Smooth muscle cell (in vitro differentiated cells): ENCODE results near the gene CCDC85B. TPM values are rescaled to one million over a fixed set of nuclear protein-coding genes. Genes with fewer than 3 reads are reported as not detected.

Experiments
- DNase-seq: peaks from one replicate; lab custom pipeline; 2025; ENCODE audit not compliant: unreplicated experiment; lab: John Stamatoyannopoulos, UW
- H2AFZ ChIP-seq: fragments of 200-600 bp; sonication (generic); 2 replicates; pipeline ENCODE4 v1.6.0; 2016; ENCODE audit warnings: antibody characterized with exemption, low read depth, mild to moderate bottlenecking
- H3F3A ChIP-seq: fragments of 200-600 bp; sonication (generic); 2 replicates; pipeline ENCODE4 v1.6.0; 2017; ENCODE audit warnings: antibody characterized with exemption, low read depth
- H3K27ac ChIP-seq: fragments of 200-600 bp; sonication (generic); 2 replicates; pipeline ENCODE4 v1.5.1; 2016; ENCODE audit warnings: low read depth, mild to moderate bottlenecking
- H3K27me3 ChIP-seq: fragments of 200-600 bp; sonication (generic); 2 replicates; pipeline ENCODE4 v1.6.1; 2016; ENCODE audit warnings: low read depth, mild to moderate bottlenecking
- H3K36me3 ChIP-seq: fragments of 200-600 bp; sonication (generic); 2 replicates; pipeline ENCODE4 v1.5.1; 2016; ENCODE audit warnings: low read depth
- H3K4me1 ChIP-seq: fragments of 200-600 bp; sonication (generic); 2 replicates; pipeline ENCODE4 v1.5.1; 2016; ENCODE audit warnings: low read depth
- H3K4me2 ChIP-seq: fragments of 200-600 bp; sonication (generic); 2 replicates; pipeline ENCODE4 v1.6.0; 2016; ENCODE audit warnings: mild to moderate bottlenecking
- H3K4me3 ChIP-seq: fragments of 200-600 bp; sonication (generic); 2 replicates; pipeline ENCODE4 v1.5.1; 2016; ENCODE audit warnings: mild to moderate bottlenecking
- H3K79me2 ChIP-seq: fragments of 200-600 bp; sonication (generic); 2 replicates; pipeline ENCODE4 v1.6.0; 2016; ENCODE audit warnings: low read depth, mild to moderate bottlenecking
- H3K9ac ChIP-seq: fragments of 200-600 bp; sonication (generic); 2 replicates; pipeline ENCODE4 v1.6.0; 2016; ENCODE audit warnings: low read depth
- H3K9me3 ChIP-seq: fragments of 200-600 bp; sonication (generic); replicated peaks from 2 replicates; pipeline ENCODE4 v1.5.1; 2016; ENCODE audit warnings: low read depth
- H4K20me1 ChIP-seq: fragments of 200-600 bp; sonication (generic); 2 replicates; pipeline ENCODE4 v1.6.0; 2016; ENCODE audit warnings: low read depth
- CTCF ChIP-seq: fragments of 200-600 bp; sonication (generic); IDR thresholded peaks from 2 replicates; pipeline ENCODE4 v1.5.1; 2017; ENCODE audit warnings: borderline replicate concordance, mild to moderate bottlenecking, antibody characterized with exemption; ENCODE audit not compliant: insufficient read depth, poor library complexity, severe bottlenecking
- WGBS: methylation state at CpG from one replicate; pipeline ENCODE4 v1.1.7; 2016; ENCODE audit warnings: low lambda C conversion rate; 5-methylcytosine and 5-hydroxymethylcytosine counted together
- polyA plus RNA-seq: library from polyadenylated mRNA; unstranded; fragments of >200 nt; fragmentation: Nextera tagmentation; extraction: Ambion mirVana; gene quantifications from 2 replicates; pipeline ENCODE4 v1.2.1, GENCODE V29; 2016
- total RNA-seq: library from RNA; depleted of rRNA; stranded (reverse); fragments of >200 nt; gene quantifications from 2 replicates; pipeline ENCODE4 v1.2.3, GENCODE V29; 2014

CCDC85B gene
- total and polyA plus RNA-seq, 2 experiments from 2014 or later = 19.5 to 55.7 TPM

GRCh38 chr11:65898656-65899355 lies 8.3 kb downstream of the CCDC85B start:
- WGBS = 28% methylated on average over 22 of the region's 28 CpGs
- H3K4me2 ChIP-seq = peak overlapping the region; percentile 99
- H2AFZ ChIP-seq = no peak overlapping the region
- peaks cover 45% of the 10 kb centered on the region for H4K20me1 ChIP-seq
- no peaks in the 10 kb centered on the region for H3K9me3 ChIP-seq
- no peak for TF ChIP-seq CTCF
- peaks cover 25% of the 10 kb centered on the region for H3K4me1 ChIP-seq
- H3K36me3 ChIP-seq = no peaks in the 10 kb centered on the region
- H3K27ac ChIP-seq = peak overlapping the region; percentile 82
- peak overlapping the region; percentile 99 for H3K9ac ChIP-seq
- no peaks in the 10 kb centered on the region for H3K27me3 ChIP-seq
- DNase-seq = no peak
- H3K4me3 ChIP-seq = peak overlapping the region; percentile 89
- H3F3A ChIP-seq = peaks cover 26% of the 10 kb centered on the region
- peaks cover 54% of the 10 kb centered on the region for H3K79me2 ChIP-seq

GRCh38 chr11:65899356-65900124 lies 9.1 kb downstream of the CCDC85B start:
- peak; percentile 44 for DNase-seq
- H3K36me3 ChIP-seq = no peaks in the 10 kb centered on the region
- peaks cover 26% of the 10 kb centered on the region for H3F3A ChIP-seq
- peak; percentile 4 for TF ChIP-seq CTCF
- H3K9me3 ChIP-seq = no peaks in the 10 kb centered on the region
- H3K4me2 ChIP-seq = peak overlapping the region; percentile 99
- H3K9ac ChIP-seq = peak overlapping the region; percentile 99
- peaks cover 41% of the 10 kb centered on the region for H4K20me1 ChIP-seq
- peak overlapping the region; percentile 89 for H3K4me3 ChIP-seq
- no peak overlapping the region for H2AFZ ChIP-seq
- H3K27ac ChIP-seq = peak overlapping the region; percentile 82
- peaks cover 49% of the 10 kb centered on the region for H3K79me2 ChIP-seq
- no peaks in the 10 kb centered on the region for H3K27me3 ChIP-seq
- H3K4me1 ChIP-seq = peaks cover 25% of the 10 kb centered on the region
- 2% methylated on average over 68 of the region's 78 CpGs for WGBS

- peak within 1 kb of the TSS; percentile 99 for H3K9ac ChIP-seq
- H3K4me2 ChIP-seq = peak within 1 kb of the TSS; percentile 99
- H3K4me3 ChIP-seq = peak within 1 kb of the TSS; percentile 89
- H3K4me1 ChIP-seq = peaks cover 25% of the 10 kb centered on the region
- H2AFZ ChIP-seq = no peak within 1 kb of the TSS
- H3K9me3 ChIP-seq = no peaks in the 10 kb centered on the region
- H3F3A ChIP-seq = peaks cover 26% of the 10 kb centered on the region
- DNase-seq = peak; percentile 74
- WGBS = 5% methylated on average over 50 of the region's 80 CpGs
- no peak for TF ChIP-seq CTCF
- peaks cover 35% of the 10 kb centered on the region for H4K20me1 ChIP-seq
- peaks cover 41% of the 10 kb centered on the region for H3K79me2 ChIP-seq
- no peaks in the 10 kb centered on the region for H3K27me3 ChIP-seq
- peak within 1 kb of the TSS; percentile 82 for H3K27ac ChIP-seq
- no peaks in the 10 kb centered on the region for H3K36me3 ChIP-seq
Measured at GRCh38 chr11:65900125-65900898, 9.8 kb downstream of the CCDC85B start, which contains the start of gene FOSL1. FOSL1 (minus strand) TSS chr11:65900388; CDS start chr11:65900339, 49 bp downstream.
